WTC11 (cell line): Measurements from ENCODE around the gene RYR2. TPM values are rescaled to one million over a fixed set of nuclear protein-coding genes. Genes with fewer than 3 reads are reported as not detected.

ENCODE experiments used
- ATAC-seq: fragments of 200-7000 bp; cut with Tn5 transposase; 2 replicates; pipeline ENCODE4 v1.10.0; 2021; ENCODE audit warnings: mild to moderate bottlenecking, moderate library complexity
- CTCF ChIA-PET: fragments of 300-600 bp; sonication (Branson Sonifier 250); formaldehyde crosslinking; loops from one replicate; lab custom pipeline; 2021; ENCODE audit warnings: antibody characterized with exemption; lab: Charles Lee
- POLR2A ChIA-PET: fragments of 350-600 bp; sonication (Branson Sonifier 250); formaldehyde crosslinking; loops from one replicate; lab custom pipeline; 2021; ENCODE audit warnings: antibody characterized with exemption; lab: Charles Lee
- DNase-seq: peaks from one replicate; pipeline ENCODE4 v3.0.0; 2021; ENCODE audit warnings: low spot score
- H3K27ac Mint-ChIP-seq: 2 replicates; pipeline ENCODE4 v1.8.0; 2021; ENCODE audit warnings: mixed read lengths
- H3K27me3 Mint-ChIP-seq: 2 replicates; pipeline ENCODE4 v1.8.0; 2021; ENCODE audit warnings: low read depth, mild to moderate bottlenecking, moderate library complexity, mixed read lengths
- H3K36me3 Mint-ChIP-seq: 2 replicates; pipeline ENCODE4 v1.8.0; 2021; ENCODE audit warnings: mixed read lengths
- H3K4me1 Mint-ChIP-seq: 2 replicates; pipeline ENCODE4 v1.8.0; 2022; ENCODE audit warnings: mixed read lengths
- H3K4me3 Mint-ChIP-seq: 2 replicates; pipeline ENCODE4 v1.8.0; 2021; ENCODE audit warnings: mild to moderate bottlenecking, moderate library complexity, mixed read lengths
- H3K9me3 Mint-ChIP-seq: 2 replicates; pipeline ENCODE4 v1.8.0; 2021; ENCODE audit warnings: mixed read lengths
- CREM ChIP-seq: sonication (generic); formaldehyde crosslinking; IDR thresholded peaks from 2 replicates; pipeline ENCODE4 v1.8.1; 2022; ENCODE audit warnings: mild to moderate bottlenecking, missing genetic modification reagents, moderate library complexity
- FOXJ3 ChIP-seq: sonication (generic); formaldehyde crosslinking; IDR thresholded peaks from 2 replicates; pipeline ENCODE4 v1.9.0; 2021; ENCODE audit warnings: missing genetic modification reagents, mild to moderate bottlenecking, borderline replicate concordance
- FOXK1 ChIP-seq: sonication (generic); formaldehyde crosslinking; IDR thresholded peaks from 2 replicates; pipeline ENCODE4 v1.8.0; 2022; ENCODE audit warnings: mild to moderate bottlenecking, moderate library complexity, missing genetic modification reagents
- JAZF1 ChIP-seq: fragments of 250-450 bp; sonication (Bioruptor Pico); IDR thresholded peaks from 2 replicates; pipeline ENCODE4 v1.9.0; 2021; ENCODE audit warnings: moderate library complexity, mild to moderate bottlenecking, inconsistent platforms
- KAT7 ChIP-seq: sonication (generic); formaldehyde crosslinking; IDR thresholded peaks from 2 replicates; pipeline ENCODE4 v1.8.1; 2023; ENCODE audit warnings: missing genetic modification reagents, mild to moderate bottlenecking, borderline replicate concordance
- NFATC4 ChIP-seq: fragments of 250-450 bp; sonication (Bioruptor Pico); IDR thresholded peaks from 2 replicates; pipeline ENCODE4 v1.9.0; 2021; ENCODE audit warnings: mild to moderate bottlenecking
- NFE2L1 ChIP-seq: sonication (generic); formaldehyde crosslinking; IDR thresholded peaks from 2 replicates; pipeline ENCODE4 v1.8.1; 2023; ENCODE audit warnings: missing genetic modification reagents
- OVOL2 ChIP-seq: fragments of 250-450 bp; sonication (Bioruptor Pico); IDR thresholded peaks from 2 replicates; pipeline ENCODE4 v1.9.0; 2021; ENCODE audit warnings: mild to moderate bottlenecking, borderline replicate concordance
- RORB ChIP-seq: fragments of 250-450 bp; sonication (Bioruptor Pico); IDR thresholded peaks from 2 replicates; pipeline ENCODE4 v1.9.0; 2021; ENCODE audit warnings: mild to moderate bottlenecking
- SMAD3 ChIP-seq: sonication (generic); formaldehyde crosslinking; IDR thresholded peaks from 2 replicates; pipeline ENCODE4 v1.8.0; 2022; ENCODE audit warnings: missing genetic modification reagents, mild to moderate bottlenecking, borderline replicate concordance
- SMAD4 ChIP-seq: sonication (generic); formaldehyde crosslinking; IDR thresholded peaks from 2 replicates; pipeline ENCODE4 v1.8.0; 2022; ENCODE audit warnings: mild to moderate bottlenecking, missing genetic modification reagents
- TP53 ChIP-seq: sonication (generic); formaldehyde crosslinking; IDR thresholded peaks from 2 replicates; pipeline ENCODE4 v1.8.1; 2023; ENCODE audit warnings: mild to moderate bottlenecking, missing genetic modification reagents
- ZBTB21 ChIP-seq: sonication (generic); formaldehyde crosslinking; IDR thresholded peaks from 2 replicates; pipeline ENCODE4 v1.8.1; 2023; ENCODE audit warnings: mild to moderate bottlenecking, missing genetic modification reagents, borderline replicate concordance
- ZNF121 ChIP-seq: sonication (generic); formaldehyde crosslinking; IDR thresholded peaks from 2 replicates; pipeline ENCODE4 v1.8.0; 2023; ENCODE audit warnings: missing genetic modification reagents
- ZNF232 ChIP-seq: sonication (generic); formaldehyde crosslinking; IDR thresholded peaks from 2 replicates; pipeline ENCODE4 v1.8.0; 2022; ENCODE audit warnings: mild to moderate bottlenecking, missing genetic modification reagents
- total RNA-seq: library from RNA; stranded (reverse); gene quantifications from 3 replicates; pipeline ENCODE4 v1.2.3, GENCODE V29; 2021
- TF ChIP-seq, protein P1 (sequence below): fragments of 250-450 bp; sonication (Bioruptor Pico); IDR thresholded peaks from 2 replicates; pipeline ENCODE4 v1.9.0; 2021; ENCODE audit warnings: moderate library complexity, mild to moderate bottlenecking, inconsistent platforms, borderline replicate concordance
- TF ChIP-seq, protein P2 (sequence below): sonication (generic); formaldehyde crosslinking; IDR thresholded peaks from 2 replicates; pipeline ENCODE4 v1.8.1; 2022; ENCODE audit warnings: mild to moderate bottlenecking, moderate library complexity, missing genetic modification reagents
- TF ChIP-seq, protein P3 (sequence below): fragments of 250-450 bp; sonication (Bioruptor Pico); conservative IDR thresholded peaks from 2 replicates; pipeline ENCODE4 v1.9.0; 2021; ENCODE audit warnings: mild to moderate bottlenecking
- TF ChIP-seq, protein P4 (sequence below): fragments of 250-450 bp; sonication (Bioruptor Pico); IDR thresholded peaks from 2 replicates; pipeline ENCODE4 v1.9.0; 2021; ENCODE audit warnings: mild to moderate bottlenecking
- TF ChIP-seq, protein P5 (sequence below): sonication (generic); formaldehyde crosslinking; IDR thresholded peaks from 2 replicates; pipeline ENCODE4 v1.8.1; 2023; ENCODE audit warnings: mild to moderate bottlenecking, missing genetic modification reagents, moderate library complexity
- TF ChIP-seq, protein P6 (sequence below): fragments of 200-600 bp; IDR thresholded peaks from 2 replicates; pipeline ENCODE4 v1.8.0; 2022; ENCODE audit warnings: antibody characterized with exemption
- TF ChIP-seq, protein P7 (sequence below): sonication (generic); formaldehyde crosslinking; IDR thresholded peaks from 2 replicates; pipeline ENCODE4 v1.8.1; 2022; ENCODE audit warnings: missing genetic modification reagents, borderline replicate concordance
- TF ChIP-seq, protein P8 (sequence below): sonication (generic); formaldehyde crosslinking; IDR thresholded peaks from 2 replicates; pipeline ENCODE4 v1.8.1; 2022; ENCODE audit warnings: low read depth, mild to moderate bottlenecking, moderate library complexity, missing genetic modification reagents, borderline replicate concordance

RYR2 gene
- total RNA-seq, 1 experiment from 2014 or later, result 7.9 TPM

DNA sequence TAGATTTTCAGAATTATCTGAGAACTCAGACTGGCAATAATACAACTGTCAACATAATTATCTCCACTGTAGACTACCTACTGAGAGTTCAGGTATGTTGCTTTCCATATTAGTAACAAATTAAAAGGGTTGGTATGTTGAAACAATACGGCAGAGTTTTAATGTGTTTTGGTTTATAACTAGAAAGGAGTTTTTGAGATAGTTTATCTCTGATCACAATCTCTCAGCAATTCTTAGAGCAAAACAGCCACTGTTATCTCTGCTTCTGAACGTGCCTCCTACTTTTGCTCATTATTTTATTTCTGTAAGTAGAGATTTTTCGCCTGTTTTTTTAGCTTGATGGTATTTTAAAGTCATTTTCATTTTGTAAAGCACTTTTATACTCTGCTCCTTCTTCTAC lies 730.0 kb downstream of the RYR2 start (continued):
- TF ChIP-seq, protein P1, sequence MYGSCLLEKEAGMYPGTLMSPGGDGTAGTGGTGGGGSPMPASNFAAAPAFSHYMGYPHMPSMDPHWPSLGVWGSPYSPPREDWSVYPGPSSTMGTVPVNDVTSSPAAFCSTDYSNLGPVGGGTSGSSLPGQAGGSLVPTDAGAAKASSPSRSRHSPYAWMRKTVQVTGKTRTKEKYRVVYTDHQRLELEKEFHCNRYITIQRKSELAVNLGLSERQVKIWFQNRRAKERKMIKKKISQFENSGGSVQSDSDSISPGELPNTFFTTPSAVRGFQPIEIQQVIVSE (CRISPR knock-in tag), result no peak
- no peak for TF ChIP-seq ZNF121
- TF ChIP-seq, protein P2, sequence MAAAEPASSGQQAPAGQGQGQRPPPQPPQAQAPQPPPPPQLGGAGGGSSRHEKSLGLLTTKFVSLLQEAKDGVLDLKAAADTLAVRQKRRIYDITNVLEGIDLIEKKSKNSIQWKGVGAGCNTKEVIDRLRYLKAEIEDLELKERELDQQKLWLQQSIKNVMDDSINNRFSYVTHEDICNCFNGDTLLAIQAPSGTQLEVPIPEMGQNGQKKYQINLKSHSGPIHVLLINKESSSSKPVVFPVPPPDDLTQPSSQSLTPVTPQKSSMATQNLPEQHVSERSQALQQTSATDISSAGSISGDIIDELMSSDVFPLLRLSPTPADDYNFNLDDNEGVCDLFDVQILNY (CRISPR knock-in tag), result no peak
- TF ChIP-seq FOXJ3, result no peak
- TF ChIP-seq JAZF1 (CRISPR knock-in tag), result no peak
- no peak for TF ChIP-seq SMAD3 (CRISPR knock-in tag)
- TF ChIP-seq, protein P3, sequence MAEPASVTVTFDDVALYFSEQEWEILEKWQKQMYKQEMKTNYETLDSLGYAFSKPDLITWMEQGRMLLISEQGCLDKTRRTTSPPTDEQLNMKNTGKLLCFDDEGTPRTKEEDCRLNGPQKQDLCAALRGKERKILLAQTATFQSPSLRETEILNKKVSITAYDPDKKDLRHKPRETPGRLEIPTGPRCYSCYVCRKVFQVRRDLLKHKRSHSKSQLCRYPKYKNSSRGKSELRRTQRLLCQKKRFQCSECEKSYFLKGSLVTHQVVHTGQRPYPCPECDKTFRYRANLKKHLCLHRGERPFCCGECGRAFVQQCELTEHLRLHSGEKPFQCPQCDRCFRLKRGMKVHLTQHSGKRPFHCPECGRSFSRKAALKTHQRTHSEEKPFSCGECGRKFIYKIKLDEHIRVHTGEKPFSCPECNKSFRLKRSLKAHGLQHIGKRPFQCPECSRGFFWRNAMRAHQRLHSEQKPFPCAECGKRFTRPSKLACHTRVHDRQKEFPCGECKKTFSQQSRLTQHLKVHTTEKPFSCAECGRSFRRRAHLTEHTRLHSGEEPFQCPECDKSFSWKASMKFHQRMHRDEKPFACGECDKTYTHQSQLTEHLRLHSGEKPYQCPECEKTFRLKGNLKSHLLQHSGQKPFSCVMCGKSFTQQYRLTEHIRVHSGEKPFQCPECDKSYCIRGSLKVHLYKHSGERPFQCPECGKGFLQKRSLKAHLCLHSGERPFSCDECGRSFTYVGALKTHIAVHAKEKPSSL (CRISPR knock-in tag), result no peak
- no peak for TF ChIP-seq FOXK1 (CRISPR knock-in tag)

DNA sequence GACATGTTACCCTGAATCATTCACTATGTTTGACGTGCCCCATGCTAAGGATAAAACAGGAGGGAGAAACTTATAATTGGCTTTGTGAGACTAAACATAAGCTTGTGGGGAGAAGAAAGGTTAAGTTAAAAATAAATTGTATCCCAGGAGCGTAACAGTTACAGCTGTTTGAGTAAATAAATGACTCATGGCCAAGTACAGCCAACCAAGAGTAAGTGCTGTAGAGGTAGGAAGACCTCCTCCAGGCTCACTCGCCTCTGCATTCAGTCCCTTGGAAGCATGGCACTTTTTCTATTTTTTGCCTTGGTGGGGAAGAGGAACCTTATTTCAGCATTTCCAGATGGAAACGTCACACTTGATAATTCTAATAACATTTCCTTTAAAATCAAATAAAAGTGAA lies 732.3 kb downstream of the RYR2 start:
- ChIA-PET POLR2A (no interaction called here), CTCF (no interaction called here)
- DNase-seq (no peak), ATAC-seq (no peak)
- Mint-ChIP-seq H3K27ac (no peak overlapping the region), H3K36me3 (no peaks in the 10 kb centered on the region), H3K27me3 (no peaks in the 10 kb centered on the region), H3K4me1 (peaks cover 4% of the 10 kb centered on the region), H3K9me3 (no peaks in the 10 kb centered on the region), H3K4me3 (no peak overlapping the region)
- TF ChIP-seq, protein P4, sequence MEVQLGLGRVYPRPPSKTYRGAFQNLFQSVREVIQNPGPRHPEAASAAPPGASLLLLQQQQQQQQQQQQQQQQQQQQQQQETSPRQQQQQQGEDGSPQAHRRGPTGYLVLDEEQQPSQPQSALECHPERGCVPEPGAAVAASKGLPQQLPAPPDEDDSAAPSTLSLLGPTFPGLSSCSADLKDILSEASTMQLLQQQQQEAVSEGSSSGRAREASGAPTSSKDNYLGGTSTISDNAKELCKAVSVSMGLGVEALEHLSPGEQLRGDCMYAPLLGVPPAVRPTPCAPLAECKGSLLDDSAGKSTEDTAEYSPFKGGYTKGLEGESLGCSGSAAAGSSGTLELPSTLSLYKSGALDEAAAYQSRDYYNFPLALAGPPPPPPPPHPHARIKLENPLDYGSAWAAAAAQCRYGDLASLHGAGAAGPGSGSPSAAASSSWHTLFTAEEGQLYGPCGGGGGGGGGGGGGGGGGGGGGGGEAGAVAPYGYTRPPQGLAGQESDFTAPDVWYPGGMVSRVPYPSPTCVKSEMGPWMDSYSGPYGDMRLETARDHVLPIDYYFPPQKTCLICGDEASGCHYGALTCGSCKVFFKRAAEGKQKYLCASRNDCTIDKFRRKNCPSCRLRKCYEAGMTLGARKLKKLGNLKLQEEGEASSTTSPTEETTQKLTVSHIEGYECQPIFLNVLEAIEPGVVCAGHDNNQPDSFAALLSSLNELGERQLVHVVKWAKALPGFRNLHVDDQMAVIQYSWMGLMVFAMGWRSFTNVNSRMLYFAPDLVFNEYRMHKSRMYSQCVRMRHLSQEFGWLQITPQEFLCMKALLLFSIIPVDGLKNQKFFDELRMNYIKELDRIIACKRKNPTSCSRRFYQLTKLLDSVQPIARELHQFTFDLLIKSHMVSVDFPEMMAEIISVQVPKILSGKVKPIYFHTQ (CRISPR knock-in tag), result no peak
- TF ChIP-seq CREM (no peak), KAT7 (CRISPR knock-in tag) (no peak), TP53 (CRISPR knock-in tag) (no peak), OVOL2 (CRISPR knock-in tag) (no peak), ZNF232 (CRISPR knock-in tag) (no peak), RORB (CRISPR knock-in tag) (no peak), SMAD4 (CRISPR knock-in tag) (no peak), NFE2L1 (no peak), NFATC4 (CRISPR knock-in tag) (no peak), ZBTB21 (CRISPR knock-in tag) (no peak)
- TF ChIP-seq, protein P5, sequence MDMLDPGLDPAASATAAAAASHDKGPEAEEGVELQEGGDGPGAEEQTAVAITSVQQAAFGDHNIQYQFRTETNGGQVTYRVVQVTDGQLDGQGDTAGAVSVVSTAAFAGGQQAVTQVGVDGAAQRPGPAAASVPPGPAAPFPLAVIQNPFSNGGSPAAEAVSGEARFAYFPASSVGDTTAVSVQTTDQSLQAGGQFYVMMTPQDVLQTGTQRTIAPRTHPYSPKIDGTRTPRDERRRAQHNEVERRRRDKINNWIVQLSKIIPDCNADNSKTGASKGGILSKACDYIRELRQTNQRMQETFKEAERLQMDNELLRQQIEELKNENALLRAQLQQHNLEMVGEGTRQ, result no peak
- TF ChIP-seq, protein P6, sequence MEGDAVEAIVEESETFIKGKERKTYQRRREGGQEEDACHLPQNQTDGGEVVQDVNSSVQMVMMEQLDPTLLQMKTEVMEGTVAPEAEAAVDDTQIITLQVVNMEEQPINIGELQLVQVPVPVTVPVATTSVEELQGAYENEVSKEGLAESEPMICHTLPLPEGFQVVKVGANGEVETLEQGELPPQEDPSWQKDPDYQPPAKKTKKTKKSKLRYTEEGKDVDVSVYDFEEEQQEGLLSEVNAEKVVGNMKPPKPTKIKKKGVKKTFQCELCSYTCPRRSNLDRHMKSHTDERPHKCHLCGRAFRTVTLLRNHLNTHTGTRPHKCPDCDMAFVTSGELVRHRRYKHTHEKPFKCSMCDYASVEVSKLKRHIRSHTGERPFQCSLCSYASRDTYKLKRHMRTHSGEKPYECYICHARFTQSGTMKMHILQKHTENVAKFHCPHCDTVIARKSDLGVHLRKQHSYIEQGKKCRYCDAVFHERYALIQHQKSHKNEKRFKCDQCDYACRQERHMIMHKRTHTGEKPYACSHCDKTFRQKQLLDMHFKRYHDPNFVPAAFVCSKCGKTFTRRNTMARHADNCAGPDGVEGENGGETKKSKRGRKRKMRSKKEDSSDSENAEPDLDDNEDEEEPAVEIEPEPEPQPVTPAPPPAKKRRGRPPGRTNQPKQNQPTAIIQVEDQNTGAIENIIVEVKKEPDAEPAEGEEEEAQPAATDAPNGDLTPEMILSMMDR, result no peak
- TF ChIP-seq, protein P7, sequence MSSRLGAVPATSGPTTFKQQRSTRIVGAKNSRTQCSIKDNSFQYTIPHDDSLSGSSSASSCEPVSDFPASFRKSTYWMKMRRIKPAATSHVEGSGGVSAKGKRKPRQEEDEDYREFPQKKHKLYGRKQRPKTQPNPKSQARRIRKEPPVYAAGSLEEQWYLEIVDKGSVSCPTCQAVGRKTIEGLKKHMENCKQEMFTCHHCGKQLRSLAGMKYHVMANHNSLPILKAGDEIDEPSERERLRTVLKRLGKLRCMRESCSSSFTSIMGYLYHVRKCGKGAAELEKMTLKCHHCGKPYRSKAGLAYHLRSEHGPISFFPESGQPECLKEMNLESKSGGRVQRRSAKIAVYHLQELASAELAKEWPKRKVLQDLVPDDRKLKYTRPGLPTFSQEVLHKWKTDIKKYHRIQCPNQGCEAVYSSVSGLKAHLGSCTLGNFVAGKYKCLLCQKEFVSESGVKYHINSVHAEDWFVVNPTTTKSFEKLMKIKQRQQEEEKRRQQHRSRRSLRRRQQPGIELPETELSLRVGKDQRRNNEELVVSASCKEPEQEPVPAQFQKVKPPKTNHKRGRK, result no peak
- TF ChIP-seq, protein P8, sequence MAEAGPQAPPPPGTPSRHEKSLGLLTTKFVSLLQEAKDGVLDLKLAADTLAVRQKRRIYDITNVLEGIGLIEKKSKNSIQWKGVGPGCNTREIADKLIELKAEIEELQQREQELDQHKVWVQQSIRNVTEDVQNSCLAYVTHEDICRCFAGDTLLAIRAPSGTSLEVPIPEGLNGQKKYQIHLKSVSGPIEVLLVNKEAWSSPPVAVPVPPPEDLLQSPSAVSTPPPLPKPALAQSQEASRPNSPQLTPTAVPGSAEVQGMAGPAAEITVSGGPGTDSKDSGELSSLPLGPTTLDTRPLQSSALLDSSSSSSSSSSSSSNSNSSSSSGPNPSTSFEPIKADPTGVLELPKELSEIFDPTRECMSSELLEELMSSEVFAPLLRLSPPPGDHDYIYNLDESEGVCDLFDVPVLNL, result no peak
